ENCODE results near the gene RAI14.

The RAI14 gene

GRCh38 chr5:34841816-34842215 is 185.7 kb downstream of the RAI14 start:
- no peaks in the 10 kb centered on the region for H3K36me3 ChIP-seq (ENCODE audit: control insufficient read depth, insufficient read depth, low read length)
- H3K27me3 ChIP-seq (ENCODE audit: control insufficient read depth, insufficient read depth, low read length): no peaks in the 10 kb centered on the region
- no peaks in the 10 kb centered on the region for H3K9me3 ChIP-seq (ENCODE audit: control insufficient read depth, insufficient read depth, low read length)
- H3K9ac ChIP-seq (ENCODE audit: low read depth, low read length): no peak overlapping the region
- H3K4me1 ChIP-seq (ENCODE audit: control insufficient read depth, insufficient read depth, low read length): no peaks in the 10 kb centered on the region
- H3K4me3 ChIP-seq (ENCODE audit: low read depth, low read length): no peak overlapping the region

- no peaks in the 10 kb centered on the region for H3K4me1 ChIP-seq (ENCODE audit: control insufficient read depth, insufficient read depth, low read length)
- H3K9ac ChIP-seq (ENCODE audit: low read depth, low read length): no peak overlapping the region
- H3K27me3 ChIP-seq (ENCODE audit: control insufficient read depth, insufficient read depth, low read length): no peaks in the 10 kb centered on the region
- H3K36me3 ChIP-seq (ENCODE audit: control insufficient read depth, insufficient read depth, low read length): no peaks in the 10 kb centered on the region
- H3K4me3 ChIP-seq (ENCODE audit: low read depth, low read length): no peak overlapping the region
- no peaks in the 10 kb centered on the region for H3K9me3 ChIP-seq (ENCODE audit: control insufficient read depth, insufficient read depth, low read length)
Measured at GRCh38 chr5:34842554-34842953, 186.4 kb downstream of the RAI14 start.

GRCh38 chr5:34843497-34843896 is 187.4 kb downstream of the RAI14 start:
- H3K27me3 ChIP-seq (ENCODE audit: control insufficient read depth, insufficient read depth, low read length): no peaks in the 10 kb centered on the region
- H3K9me3 ChIP-seq (ENCODE audit: control insufficient read depth, insufficient read depth, low read length): no peaks in the 10 kb centered on the region
- no peak overlapping the region for H3K4me3 ChIP-seq (ENCODE audit: low read depth, low read length)
- no peaks in the 10 kb centered on the region for H3K4me1 ChIP-seq (ENCODE audit: control insufficient read depth, insufficient read depth, low read length)
- no peak overlapping the region for H3K9ac ChIP-seq (ENCODE audit: low read depth, low read length)
- H3K36me3 ChIP-seq (ENCODE audit: control insufficient read depth, insufficient read depth, low read length): no peaks in the 10 kb centered on the region

GRCh38 chr5:34844106-34844505 is 188.0 kb downstream of the RAI14 start:
- Histone ChIP-seq H3K27me3 (ENCODE audit: control insufficient read depth, insufficient read depth, low read length) (no peaks in the 10 kb centered on the region), H3K4me1 (ENCODE audit: control insufficient read depth, insufficient read depth, low read length) (no peaks in the 10 kb centered on the region), H3K9ac (ENCODE audit: low read depth, low read length) (no peak overlapping the region), H3K9me3 (ENCODE audit: control insufficient read depth, insufficient read depth, low read length) (no peaks in the 10 kb centered on the region), H3K36me3 (ENCODE audit: control insufficient read depth, insufficient read depth, low read length) (no peaks in the 10 kb centered on the region), H3K4me3 (ENCODE audit: low read depth, low read length) (no peak overlapping the region)

GRCh38 chr5:34844999-34845398 is 188.9 kb downstream of the RAI14 start:
- no peaks in the 10 kb centered on the region for H3K36me3 ChIP-seq (ENCODE audit: control insufficient read depth, insufficient read depth, low read length)
- H3K4me3 ChIP-seq (ENCODE audit: low read depth, low read length): no peak overlapping the region
- no peaks in the 10 kb centered on the region for H3K27me3 ChIP-seq (ENCODE audit: control insufficient read depth, insufficient read depth, low read length)
- H3K9ac ChIP-seq (ENCODE audit: low read depth, low read length): no peak overlapping the region
- H3K9me3 ChIP-seq (ENCODE audit: control insufficient read depth, insufficient read depth, low read length): no peaks in the 10 kb centered on the region
- H3K4me1 ChIP-seq (ENCODE audit: control insufficient read depth, insufficient read depth, low read length): no peaks in the 10 kb centered on the region

GRCh38 chr5:34847056-34847455 is 190.9 kb downstream of the RAI14 start:
- Histone ChIP-seq H3K4me3 (ENCODE audit: low read depth, low read length) (no peak overlapping the region), H3K36me3 (ENCODE audit: control insufficient read depth, insufficient read depth, low read length) (no peaks in the 10 kb centered on the region), H3K27me3 (ENCODE audit: control insufficient read depth, insufficient read depth, low read length) (no peaks in the 10 kb centered on the region), H3K4me1 (ENCODE audit: control insufficient read depth, insufficient read depth, low read length) (no peaks in the 10 kb centered on the region), H3K9ac (ENCODE audit: low read depth, low read length) (no peak overlapping the region), H3K9me3 (ENCODE audit: control insufficient read depth, insufficient read depth, low read length) (no peaks in the 10 kb centered on the region)

GRCh38 chr5:34847552-34847951 is 191.4 kb downstream of the RAI14 start:
- Histone ChIP-seq H3K4me1 (ENCODE audit: control insufficient read depth, insufficient read depth, low read length) (no peaks in the 10 kb centered on the region), H3K27me3 (ENCODE audit: control insufficient read depth, insufficient read depth, low read length) (no peaks in the 10 kb centered on the region)

GRCh38 chr5:34848230-34848629 is 192.1 kb downstream of the RAI14 start:
- Histone ChIP-seq H3K36me3 (ENCODE audit: control insufficient read depth, insufficient read depth, low read length) (no peaks in the 10 kb centered on the region), H3K27me3 (ENCODE audit: control insufficient read depth, insufficient read depth, low read length) (no peaks in the 10 kb centered on the region), H3K9me3 (ENCODE audit: control insufficient read depth, insufficient read depth, low read length) (no peaks in the 10 kb centered on the region), H3K4me3 (ENCODE audit: low read depth, low read length) (no peak overlapping the region), H3K4me1 (ENCODE audit: control insufficient read depth, insufficient read depth, low read length) (no peaks in the 10 kb centered on the region), H3K9ac (ENCODE audit: low read depth, low read length) (no peak overlapping the region)

More at GRCh38 chr5:34847552-34847951, 191.4 kb downstream of the RAI14 start:
- H3K36me3 ChIP-seq (ENCODE audit: control insufficient read depth, insufficient read depth, low read length): no peaks in the 10 kb centered on the region
- no peaks in the 10 kb centered on the region for H3K9me3 ChIP-seq (ENCODE audit: control insufficient read depth, insufficient read depth, low read length)
- no peak overlapping the region for H3K4me3 ChIP-seq (ENCODE audit: low read depth, low read length)
- H3K9ac ChIP-seq (ENCODE audit: low read depth, low read length): no peak overlapping the region

- Histone ChIP-seq H3K4me1 (ENCODE audit: control insufficient read depth, insufficient read depth, low read length) (no peaks in the 10 kb centered on the region), H3K4me3 (ENCODE audit: low read depth, low read length) (no peak overlapping the region), H3K36me3 (ENCODE audit: control insufficient read depth, insufficient read depth, low read length) (no peaks in the 10 kb centered on the region)
Measured at GRCh38 chr5:34849253-34849652, 193.1 kb downstream of the RAI14 start.

GRCh38 chr5:34854459-34855174 is 198.5 kb downstream of the RAI14 start:
- no peaks in the 10 kb centered on the region for H3K36me3 ChIP-seq (ENCODE audit: control insufficient read depth, insufficient read depth, low read length)
- H3K4me1 ChIP-seq (ENCODE audit: control insufficient read depth, insufficient read depth, low read length): no peaks in the 10 kb centered on the region
- H3K4me3 ChIP-seq (ENCODE audit: low read depth, low read length): no peak overlapping the region
- H3K27me3 ChIP-seq (ENCODE audit: control insufficient read depth, insufficient read depth, low read length): no peaks in the 10 kb centered on the region
- no peaks in the 10 kb centered on the region for H3K9me3 ChIP-seq (ENCODE audit: control insufficient read depth, insufficient read depth, low read length)
- no peak overlapping the region for H3K9ac ChIP-seq (ENCODE audit: low read depth, low read length)

More at GRCh38 chr5:34849253-34849652, 193.1 kb downstream of the RAI14 start:
- Histone ChIP-seq H3K9ac (ENCODE audit: low read depth, low read length) (no peak overlapping the region), H3K27me3 (ENCODE audit: control insufficient read depth, insufficient read depth, low read length) (no peaks in the 10 kb centered on the region), H3K9me3 (ENCODE audit: control insufficient read depth, insufficient read depth, low read length) (no peaks in the 10 kb centered on the region)

- Histone ChIP-seq H3K36me3 (ENCODE audit: control insufficient read depth, insufficient read depth, low read length) (no peaks in the 10 kb centered on the region), H3K27me3 (ENCODE audit: control insufficient read depth, insufficient read depth, low read length) (no peaks in the 10 kb centered on the region), H3K4me1 (ENCODE audit: control insufficient read depth, insufficient read depth, low read length) (no peaks in the 10 kb centered on the region), H3K4me3 (ENCODE audit: low read depth, low read length) (no peak overlapping the region), H3K9ac (ENCODE audit: low read depth, low read length) (no peak overlapping the region), H3K9me3 (ENCODE audit: control insufficient read depth, insufficient read depth, low read length) (no peaks in the 10 kb centered on the region)
Measured at GRCh38 chr5:34857161-34857560, 201.0 kb downstream of the RAI14 start.

GRCh38 chr5:34857894-34858293 is 201.8 kb downstream of the RAI14 start:
- H3K9ac ChIP-seq (ENCODE audit: low read depth, low read length): no peak overlapping the region
- no peak overlapping the region for H3K4me3 ChIP-seq (ENCODE audit: low read depth, low read length)
- no peaks in the 10 kb centered on the region for H3K4me1 ChIP-seq (ENCODE audit: control insufficient read depth, insufficient read depth, low read length)
- H3K9me3 ChIP-seq (ENCODE audit: control insufficient read depth, insufficient read depth, low read length): no peaks in the 10 kb centered on the region
- H3K27me3 ChIP-seq (ENCODE audit: control insufficient read depth, insufficient read depth, low read length): no peaks in the 10 kb centered on the region
- no peaks in the 10 kb centered on the region for H3K36me3 ChIP-seq (ENCODE audit: control insufficient read depth, insufficient read depth, low read length)

Data from iPS-15b (cell line).